Fibroblast of gingiva (primary cell): Measurements from ENCODE around the gene WFDC11.

Experiments used
- DNase-seq: peaks from one replicate; pipeline ENCODE4 v3.0.0-alpha.2; 2011; ENCODE audit warnings: low read depth

The WFDC11 gene

GRCh38 chr20:45626540-45626939 is 43.5 kb downstream of the WFDC11 start:
- DNase-seq, result no peak

GRCh38 chr20:45621593-45621992 is 48.4 kb downstream of the WFDC11 start:
- no peak for DNase-seq

GRCh38 chr20:45617591-45617990 is 52.4 kb downstream of the WFDC11 start:
- DNase-seq, result no peak

GRCh38 chr20:45612314-45612713 is 57.7 kb downstream of the WFDC11 start:
- no peak for DNase-seq

- DNase-seq, result peak; percentile 52
Measured at GRCh38 chr20:45611054-45611453, 59.0 kb downstream of the WFDC11 start.

- no peak for DNase-seq
Measured at GRCh38 chr20:45607810-45608209, 62.2 kb downstream of the WFDC11 start.
